ENCODE measurements around the gene RFC3.

DNA sequence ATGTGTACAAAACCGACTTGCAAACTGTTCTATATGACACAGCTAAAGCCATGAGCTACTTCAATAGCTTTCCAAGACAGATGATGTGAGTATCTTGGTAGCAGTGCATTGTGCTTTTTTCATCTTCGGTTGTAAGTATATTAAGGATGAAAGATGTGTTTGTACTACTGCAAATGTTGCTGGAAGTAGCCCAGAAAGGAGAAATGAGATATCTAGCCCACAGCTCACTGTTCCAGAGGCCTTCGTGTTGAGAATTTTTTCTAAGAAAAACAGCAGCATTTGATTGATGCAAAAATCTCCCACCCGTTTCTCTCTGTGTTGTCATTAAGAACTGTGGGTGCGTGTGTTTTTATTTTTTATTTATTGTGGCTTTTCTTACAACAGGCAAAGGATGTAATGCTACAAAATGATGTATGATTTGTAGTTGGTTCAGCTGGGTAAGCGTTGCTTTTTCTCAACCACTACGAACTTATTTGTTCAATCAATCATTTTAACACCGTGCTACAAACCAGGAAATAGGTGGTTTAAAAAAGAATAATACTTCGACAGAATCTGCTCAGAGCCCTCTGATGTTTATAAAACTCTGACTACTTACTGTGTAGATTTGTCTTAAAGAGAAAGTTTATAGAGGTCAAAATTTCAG, 41.6 kb upstream of the RFC3 start:
- TF ChIP-seq, protein P1, sequence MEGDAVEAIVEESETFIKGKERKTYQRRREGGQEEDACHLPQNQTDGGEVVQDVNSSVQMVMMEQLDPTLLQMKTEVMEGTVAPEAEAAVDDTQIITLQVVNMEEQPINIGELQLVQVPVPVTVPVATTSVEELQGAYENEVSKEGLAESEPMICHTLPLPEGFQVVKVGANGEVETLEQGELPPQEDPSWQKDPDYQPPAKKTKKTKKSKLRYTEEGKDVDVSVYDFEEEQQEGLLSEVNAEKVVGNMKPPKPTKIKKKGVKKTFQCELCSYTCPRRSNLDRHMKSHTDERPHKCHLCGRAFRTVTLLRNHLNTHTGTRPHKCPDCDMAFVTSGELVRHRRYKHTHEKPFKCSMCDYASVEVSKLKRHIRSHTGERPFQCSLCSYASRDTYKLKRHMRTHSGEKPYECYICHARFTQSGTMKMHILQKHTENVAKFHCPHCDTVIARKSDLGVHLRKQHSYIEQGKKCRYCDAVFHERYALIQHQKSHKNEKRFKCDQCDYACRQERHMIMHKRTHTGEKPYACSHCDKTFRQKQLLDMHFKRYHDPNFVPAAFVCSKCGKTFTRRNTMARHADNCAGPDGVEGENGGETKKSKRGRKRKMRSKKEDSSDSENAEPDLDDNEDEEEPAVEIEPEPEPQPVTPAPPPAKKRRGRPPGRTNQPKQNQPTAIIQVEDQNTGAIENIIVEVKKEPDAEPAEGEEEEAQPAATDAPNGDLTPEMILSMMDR (IDR thresholded peaks at IDR 0.05; ENCODE audit: borderline replicate concordance, extremely low read depth, low read length, poor library complexity, severe bottlenecking), result no peak
- TF ChIP-seq EZH2 (IDR thresholded peaks at IDR 0.05; ENCODE audit: borderline replicate concordance, low read depth, low read length, severe bottlenecking), result no peak
